ENCODE data around the gene LLPH.

Gene LLPH

DNA sequence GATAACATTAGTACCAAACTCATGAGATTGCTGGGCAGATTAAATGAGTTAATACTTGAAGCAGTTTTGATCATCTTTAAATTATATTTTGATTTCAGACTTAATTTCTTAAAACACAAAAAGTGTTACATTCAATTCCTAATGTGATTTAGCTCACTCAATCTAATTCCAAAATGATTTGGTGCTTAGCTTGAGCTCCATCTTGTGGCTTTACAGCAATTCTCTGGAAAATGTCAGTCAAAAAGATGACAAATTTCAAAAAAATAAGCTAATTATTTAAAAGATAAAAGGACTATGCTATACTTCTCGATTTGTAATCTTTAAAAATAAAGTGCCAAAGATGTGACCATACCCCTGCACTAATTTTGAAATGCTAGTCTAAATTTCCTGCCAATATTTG lies 10.1 kb downstream of the LLPH start:
- TF ChIP-seq ZNF274 (IDR thresholded peaks at IDR 0.05; ENCODE audit: low read depth, low read length) = no peak
- H3K4me3 ChIP-seq (ENCODE audit: low read length) = no peak overlapping the region

- no peak for TF ChIP-seq ZNF274 (IDR thresholded peaks at IDR 0.05; ENCODE audit: low read depth, low read length)
- no peak overlapping the region for H3K4me3 ChIP-seq (ENCODE audit: low read length)
Observed at GRCh38 chr12:66119870-66120241, 10.7 kb downstream of the LLPH start.

GRCh38 chr12:66119229-66119869 lies 11.2 kb downstream of the LLPH start:
- H3K4me3 ChIP-seq (ENCODE audit: low read length) = no peak overlapping the region
- TF ChIP-seq ZNF274 (IDR thresholded peaks at IDR 0.05; ENCODE audit: low read depth, low read length) = no peak

DNA sequence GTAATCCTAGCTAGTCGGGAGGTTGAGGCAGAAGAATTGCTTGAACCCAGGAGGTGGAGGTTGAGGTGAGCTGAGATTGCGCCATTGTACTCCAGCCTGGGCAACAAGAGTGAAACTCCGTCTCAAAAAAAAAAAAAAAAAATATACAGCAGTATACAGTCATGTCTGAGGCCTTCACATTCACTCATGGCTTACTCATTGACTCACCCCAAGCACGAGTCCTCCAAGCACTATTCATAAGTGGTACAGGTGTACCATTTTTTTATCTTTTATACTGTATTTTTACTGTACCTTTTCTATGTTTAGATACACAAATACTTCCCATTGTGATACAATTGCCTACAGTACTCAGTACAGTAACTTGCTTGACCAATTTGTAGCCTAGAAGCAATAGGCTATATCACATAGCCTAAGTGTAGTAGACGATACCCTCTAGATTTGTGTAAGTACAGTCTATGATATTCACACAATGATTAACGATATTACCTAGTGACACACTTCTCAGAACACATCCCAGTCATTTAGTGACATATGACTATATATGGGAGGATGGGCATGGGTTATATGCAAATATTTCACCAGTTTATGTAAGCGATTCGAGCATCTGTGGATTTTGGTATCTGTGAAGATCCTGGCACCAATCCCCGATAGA lies 12.2 kb downstream of the LLPH start:
- no peak overlapping the region for H3K4me3 ChIP-seq (ENCODE audit: low read length)
- no peak for TF ChIP-seq ZNF274 (IDR thresholded peaks at IDR 0.05; ENCODE audit: low read depth, low read length)

DNA sequence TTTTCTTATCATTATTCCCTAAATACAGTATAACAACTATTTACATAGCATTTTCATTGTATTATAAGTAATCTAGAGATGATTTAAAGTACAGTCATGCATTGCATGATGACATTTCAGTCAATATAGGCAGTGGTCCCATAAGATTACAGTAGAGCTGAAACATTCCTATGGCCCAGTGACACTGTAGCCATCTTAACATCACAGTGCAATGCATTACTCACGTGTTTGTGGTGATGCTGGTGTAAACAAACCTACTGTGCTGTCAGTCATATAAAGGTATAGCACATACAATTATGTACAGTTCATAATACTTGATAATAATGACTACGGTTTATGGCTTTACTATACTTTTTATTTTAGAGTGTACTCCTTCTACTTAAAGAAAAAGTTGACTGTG lies 13.3 kb downstream of the LLPH start:
- no peak for TF ChIP-seq ZNF274 (IDR thresholded peaks at IDR 0.05; ENCODE audit: low read depth, low read length)
- no peak overlapping the region for H3K4me3 ChIP-seq (ENCODE audit: low read length)

GRCh38 chr12:66115071-66115600 lies 15.4 kb downstream of the LLPH start:
- no peak for TF ChIP-seq ZNF274 (IDR thresholded peaks at IDR 0.05; ENCODE audit: low read depth, low read length)
- no peak overlapping the region for H3K4me3 ChIP-seq (ENCODE audit: low read length)

GRCh38 chr12:66113471-66113870 lies 17.1 kb downstream of the LLPH start:
- no peak for TF ChIP-seq ZNF274 (IDR thresholded peaks at IDR 0.05; ENCODE audit: low read depth, low read length)
- H3K4me3 ChIP-seq (ENCODE audit: low read length) = no peak overlapping the region

DNA sequence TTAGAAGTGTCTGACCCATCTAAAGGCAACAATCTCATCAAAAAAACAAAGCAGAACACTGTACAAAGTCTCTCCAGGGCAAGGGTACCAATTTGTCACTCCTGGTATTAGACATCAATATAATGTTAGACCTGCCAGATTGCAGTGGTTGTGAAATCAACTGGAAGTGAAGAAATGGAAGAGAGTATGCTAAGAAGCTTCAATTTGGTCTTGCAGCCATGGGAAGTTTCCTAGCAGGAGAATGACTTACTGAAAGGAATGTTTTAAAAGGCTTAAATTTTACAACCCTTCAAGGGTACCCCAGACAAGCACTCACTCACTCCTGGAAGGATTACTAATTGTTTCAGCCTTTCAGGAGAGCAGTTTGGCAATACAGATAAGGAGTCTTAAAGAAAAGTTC lies 18.9 kb downstream of the LLPH start:
- no peak for TF ChIP-seq ZNF274 (IDR thresholded peaks at IDR 0.05; ENCODE audit: low read depth, low read length)
- no peak overlapping the region for H3K4me3 ChIP-seq (ENCODE audit: low read length)

DNA sequence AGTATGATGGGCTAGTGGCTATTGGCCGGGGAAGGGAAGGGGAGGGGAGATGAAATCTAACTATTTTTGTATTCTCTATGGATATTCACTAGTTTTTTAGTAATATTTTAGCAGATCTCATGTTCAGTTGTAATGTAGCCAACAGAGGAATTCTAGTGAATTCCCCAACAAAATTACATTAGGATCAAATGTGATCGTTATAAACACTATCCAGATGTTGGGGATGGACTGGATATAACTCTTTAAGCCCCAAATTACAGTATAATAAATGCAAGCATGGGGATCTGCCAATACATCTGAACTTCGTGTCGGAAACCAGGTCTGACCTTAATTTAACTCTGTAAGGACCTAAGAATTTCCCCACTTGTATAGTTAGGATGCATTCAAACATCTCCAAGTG lies 21.5 kb downstream of the LLPH start:
- TF ChIP-seq ZNF274 (IDR thresholded peaks at IDR 0.05; ENCODE audit: low read depth, low read length) = no peak
- no peak overlapping the region for H3K4me3 ChIP-seq (ENCODE audit: low read length)

GRCh38 chr12:66108386-66108785 lies 22.2 kb downstream of the LLPH start:
- no peak for TF ChIP-seq ZNF274 (IDR thresholded peaks at IDR 0.05; ENCODE audit: low read depth, low read length)

DNA sequence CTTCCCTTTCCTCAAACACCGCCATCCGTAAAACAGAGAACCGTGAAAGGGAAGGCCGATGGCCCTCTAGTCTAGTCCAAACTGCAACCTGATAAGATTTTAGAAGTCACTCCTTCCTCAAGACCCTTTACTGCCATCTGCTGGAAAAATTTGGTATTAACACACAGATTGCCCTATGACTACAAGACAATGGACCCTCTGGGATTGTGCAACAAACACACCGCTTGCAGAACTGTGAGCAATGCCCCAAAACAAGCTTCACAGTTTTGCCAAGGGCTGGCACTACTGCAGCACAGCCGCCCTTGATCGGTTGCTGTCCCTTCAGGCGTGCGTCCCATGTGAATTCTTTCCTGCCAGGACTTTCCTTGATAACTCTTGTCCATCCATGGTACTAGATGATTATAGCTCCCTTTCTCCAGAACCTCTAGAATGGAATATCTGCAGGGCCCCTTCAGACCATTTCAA lies 23.1 kb downstream of the LLPH start:
- no peak overlapping the region for H3K4me3 ChIP-seq (ENCODE audit: low read length)
- no peak for TF ChIP-seq ZNF274 (IDR thresholded peaks at IDR 0.05; ENCODE audit: low read depth, low read length)

More at GRCh38 chr12:66108386-66108785, 22.2 kb downstream of the LLPH start:
- H3K4me3 ChIP-seq (ENCODE audit: low read length) = no peak overlapping the region

DNA sequence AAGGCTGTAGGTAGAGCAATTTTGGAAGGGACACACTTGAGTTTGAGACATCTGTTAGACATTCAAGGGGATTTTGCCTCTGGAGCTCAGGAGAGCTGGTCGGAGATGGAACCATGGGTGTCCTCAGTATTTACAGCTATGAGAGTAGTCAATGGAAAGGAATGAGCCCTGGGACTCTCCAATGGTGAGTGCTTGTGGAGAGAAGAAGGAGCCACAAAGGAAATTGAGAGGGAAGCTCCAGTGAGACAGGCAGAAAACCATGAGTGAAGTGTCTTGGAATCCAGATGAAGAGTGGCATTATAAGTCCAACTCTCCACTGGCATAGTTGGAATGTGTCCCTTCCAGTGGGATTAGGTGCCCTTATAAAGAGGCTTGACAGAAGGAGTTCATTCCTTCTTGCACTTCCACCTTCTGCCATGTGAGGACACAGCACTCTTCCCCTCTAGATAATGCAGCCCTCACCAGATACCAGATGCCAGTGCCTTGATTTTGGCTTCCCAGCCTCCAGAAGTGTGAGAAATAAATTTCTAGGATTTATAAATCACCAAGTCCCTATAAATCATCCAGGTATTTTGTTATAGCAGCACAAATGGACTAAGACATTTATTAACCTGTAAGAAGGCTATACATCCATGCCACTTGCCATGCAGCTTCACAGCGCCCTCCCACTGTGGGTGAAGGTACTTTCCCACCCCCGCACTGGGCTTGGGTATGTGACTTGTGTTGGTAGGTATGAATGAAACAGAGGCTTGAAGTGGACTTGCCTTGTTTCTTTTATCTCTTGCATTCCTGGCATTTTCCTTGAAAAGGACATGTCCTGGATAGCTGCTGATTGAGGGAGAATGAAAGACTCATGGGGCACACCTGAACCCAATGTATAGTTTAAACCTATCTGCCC lies 27.3 kb downstream of the LLPH start:
- H3K4me3 ChIP-seq (ENCODE audit: low read length) = no peak overlapping the region
- no peak for TF ChIP-seq ZNF274 (IDR thresholded peaks at IDR 0.05; ENCODE audit: low read depth, low read length)

DNA sequence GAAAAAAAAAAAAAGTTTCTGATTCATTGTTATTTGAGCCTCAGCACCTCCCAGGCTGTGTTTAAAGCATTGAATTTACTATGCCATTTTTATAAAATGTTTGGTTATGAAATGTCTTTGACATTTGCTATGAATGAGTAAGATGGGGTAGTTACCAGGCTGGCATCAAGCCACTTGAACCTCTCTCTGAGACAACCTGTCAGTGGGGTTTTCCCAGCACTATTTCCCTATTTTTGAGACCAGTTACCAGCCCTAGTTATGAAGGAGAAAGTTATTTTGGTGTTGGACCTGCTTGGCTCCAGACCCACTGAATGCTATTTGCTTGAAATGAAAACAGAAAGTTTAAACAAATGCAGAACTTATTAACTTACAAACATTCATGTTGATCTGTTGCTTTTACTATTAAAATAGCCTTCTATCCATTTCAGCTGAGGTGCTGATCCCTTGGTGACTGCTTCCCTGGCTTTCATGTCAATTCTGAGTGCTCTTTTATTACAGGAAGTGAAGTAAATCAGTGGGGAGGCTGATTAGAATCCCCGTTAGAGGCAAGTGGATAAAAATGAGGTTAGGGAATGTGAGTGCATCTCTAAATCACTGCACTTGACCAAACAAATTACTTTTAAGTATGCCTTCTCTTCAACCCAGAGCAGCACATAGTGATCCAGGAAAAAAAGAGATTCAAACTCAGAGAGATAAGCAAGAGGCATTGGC lies 37.8 kb downstream of the LLPH start:
- no peak for TF ChIP-seq ZNF274 (IDR thresholded peaks at IDR 0.05; ENCODE audit: low read depth, low read length)
- H3K4me3 ChIP-seq (ENCODE audit: low read length) = no peak overlapping the region

DNA sequence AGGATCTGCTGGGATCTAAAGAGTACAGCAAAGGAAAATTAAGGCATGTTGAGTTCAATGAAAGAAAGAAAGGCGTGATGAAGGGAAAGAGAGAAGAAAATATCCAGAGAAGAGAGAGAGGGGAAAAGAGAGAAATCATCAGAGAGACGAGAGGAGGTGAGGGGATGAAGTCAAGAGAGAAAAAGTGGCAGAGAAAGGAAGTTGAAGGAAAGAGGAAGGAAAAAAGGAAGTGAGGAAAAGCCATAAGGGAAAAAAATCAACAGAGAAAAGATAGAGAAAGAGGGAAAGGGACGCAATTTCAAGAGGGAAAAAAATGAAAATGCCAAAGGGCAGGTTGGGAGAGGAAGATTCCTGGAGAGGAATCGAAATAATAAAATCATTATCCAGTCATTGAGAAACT lies 40.4 kb downstream of the LLPH start:
- H3K4me3 ChIP-seq (ENCODE audit: low read length) = no peak overlapping the region
- TF ChIP-seq ZNF274 (IDR thresholded peaks at IDR 0.05; ENCODE audit: low read depth, low read length) = no peak
